ENCODE measurements around the gene OST4.

OST4 gene

GRCh38 chr2:27023740-27024139 lies 47.7 kb downstream of the OST4 start:
- DNase-seq: no peak

GRCh38 chr2:27021253-27022049 lies 50.0 kb downstream of the OST4 start:
- no peak for DNase-seq
